ENCODE results near the gene FRAS1. TPM values are rescaled to one million over a fixed set of nuclear protein-coding genes. Genes with fewer than 3 reads are reported as not detected.

The FRAS1 gene
- total RNA-seq, 1 donor from 2014 or later, result 28.4 TPM

- H3K36me3 ChIP-seq (ENCODE audit: control insufficient read depth, insufficient read depth, low read length), result no peaks in the 10 kb centered on the region
- no peak for DNase-seq (ENCODE audit: low read depth)
- no peak for TF ChIP-seq CTCF (IDR thresholded peaks at IDR 0.05; ENCODE audit: insufficient read depth, low read length, poor library complexity, severe bottlenecking)
- no peak overlapping the region for H3K4me3 ChIP-seq (ENCODE audit: low read depth, low read length)
- no peaks in the 10 kb centered on the region for H3K27me3 ChIP-seq (ENCODE audit: control insufficient read depth, insufficient read depth, low read length)
These were observed 411.1 kb downstream of the FRAS1 start for GRCh38 chr4:78468272-78468671.

- no peak for TF ChIP-seq CTCF (IDR thresholded peaks at IDR 0.05; ENCODE audit: insufficient read depth, low read length, poor library complexity, severe bottlenecking)
- H3K36me3 ChIP-seq (ENCODE audit: control insufficient read depth, insufficient read depth, low read length), result peaks cover 1% of the 10 kb centered on the region
- no peak for DNase-seq (ENCODE audit: low read depth)
- no peaks in the 10 kb centered on the region for H3K27me3 ChIP-seq (ENCODE audit: control insufficient read depth, insufficient read depth, low read length)
- H3K4me3 ChIP-seq (ENCODE audit: low read depth, low read length), result no peak overlapping the region
These were observed 419.1 kb downstream of the FRAS1 start for GRCh38 chr4:78476108-78476704.

- Histone ChIP-seq H3K27me3 (ENCODE audit: control insufficient read depth, insufficient read depth, low read length) (no peaks in the 10 kb centered on the region), H3K36me3 (ENCODE audit: control insufficient read depth, insufficient read depth, low read length) (peaks cover 1% of the 10 kb centered on the region), H3K4me3 (ENCODE audit: low read depth, low read length) (no peak overlapping the region)
- no peak for TF ChIP-seq CTCF (IDR thresholded peaks at IDR 0.05; ENCODE audit: insufficient read depth, low read length, poor library complexity, severe bottlenecking)
- DNase-seq (ENCODE audit: low read depth), result no peak
These were observed 420.2 kb downstream of the FRAS1 start for GRCh38 chr4:78477276-78477675.

GRCh38 chr4:78478523-78478922, 421.4 kb downstream of the FRAS1 start:
- Histone ChIP-seq H3K27me3 (ENCODE audit: control insufficient read depth, insufficient read depth, low read length) (no peaks in the 10 kb centered on the region), H3K4me3 (ENCODE audit: low read depth, low read length) (no peak overlapping the region), H3K36me3 (ENCODE audit: control insufficient read depth, insufficient read depth, low read length) (peaks cover 1% of the 10 kb centered on the region)
- no peak for TF ChIP-seq CTCF (IDR thresholded peaks at IDR 0.05; ENCODE audit: insufficient read depth, low read length, poor library complexity, severe bottlenecking)
- no peak for DNase-seq (ENCODE audit: low read depth)

- Histone ChIP-seq H3K27me3 (ENCODE audit: control insufficient read depth, insufficient read depth, low read length) (no peaks in the 10 kb centered on the region), H3K36me3 (ENCODE audit: control insufficient read depth, insufficient read depth, low read length) (peaks cover 1% of the 10 kb centered on the region), H3K4me3 (ENCODE audit: low read depth, low read length) (no peak overlapping the region)
- no peak for TF ChIP-seq CTCF (IDR thresholded peaks at IDR 0.05; ENCODE audit: insufficient read depth, low read length, poor library complexity, severe bottlenecking)
- no peak for DNase-seq (ENCODE audit: low read depth)
These were observed 423.2 kb downstream of the FRAS1 start for GRCh38 chr4:78480286-78480685.

GRCh38 chr4:78481180-78481579, 424.1 kb downstream of the FRAS1 start:
- Histone ChIP-seq H3K36me3 (ENCODE audit: control insufficient read depth, insufficient read depth, low read length) (peaks cover 1% of the 10 kb centered on the region), H3K4me3 (ENCODE audit: low read depth, low read length) (no peak overlapping the region), H3K27me3 (ENCODE audit: control insufficient read depth, insufficient read depth, low read length) (no peaks in the 10 kb centered on the region)
- TF ChIP-seq CTCF (IDR thresholded peaks at IDR 0.05; ENCODE audit: insufficient read depth, low read length, poor library complexity, severe bottlenecking), result no peak
- peak; percentile 14 for DNase-seq (ENCODE audit: low read depth)
